GM21717 (cell line): ENCODE data around the gene PTPRN2.

ENCODE experiments used
- ATAC-seq: cut with Tn5 transposase; IDR thresholded peaks from one replicate; pipeline ENCODE4 v1.9.1; 2021; ENCODE audit warnings: mild to moderate bottlenecking, moderate library complexity; ENCODE audit not compliant: unreplicated experiment

The PTPRN2 gene

GRCh38 chr7:158494643-158495042 is 93.0 kb downstream of the PTPRN2 start:
- no peak for ATAC-seq

GRCh38 chr7:158494162-158494586 is 93.4 kb downstream of the PTPRN2 start:
- ATAC-seq = no peak

GRCh38 chr7:158492367-158492764 is 95.3 kb downstream of the PTPRN2 start:
- ATAC-seq = no peak

- ATAC-seq = no peak
Measured at GRCh38 chr7:158491094-158491493, 96.5 kb downstream of the PTPRN2 start.

GRCh38 chr7:158490171-158490782 is 97.3 kb downstream of the PTPRN2 start:
- ATAC-seq = no peak

- ATAC-seq = no peak
Measured at GRCh38 chr7:158489462-158490155, 98.0 kb downstream of the PTPRN2 start.

GRCh38 chr7:158488181-158488971 is 99.2 kb downstream of the PTPRN2 start:
- no peak for ATAC-seq

- ATAC-seq = no peak
Measured at GRCh38 chr7:158487631-158488151, 99.9 kb downstream of the PTPRN2 start.

GRCh38 chr7:158486919-158487318 is 100.7 kb downstream of the PTPRN2 start:
- ATAC-seq = no peak

GRCh38 chr7:158484801-158485531 is 102.7 kb downstream of the PTPRN2 start:
- no peak for ATAC-seq

- ATAC-seq = no peak
Measured at GRCh38 chr7:158482480-158482879, 105.1 kb downstream of the PTPRN2 start.

GRCh38 chr7:158479664-158480025 is 108.0 kb downstream of the PTPRN2 start:
- no peak for ATAC-seq

- no peak for ATAC-seq
Measured at GRCh38 chr7:158479021-158479663, 108.5 kb downstream of the PTPRN2 start.

GRCh38 chr7:158477866-158478265 is 109.8 kb downstream of the PTPRN2 start:
- no peak for ATAC-seq

- no peak for ATAC-seq
Measured at GRCh38 chr7:158476331-158476932, 111.2 kb downstream of the PTPRN2 start.

- ATAC-seq = no peak
Measured at GRCh38 chr7:158475679-158476052, 112.0 kb downstream of the PTPRN2 start.

- no peak for ATAC-seq
Measured at GRCh38 chr7:158475036-158475678, 112.5 kb downstream of the PTPRN2 start.

GRCh38 chr7:158474488-158474887 is 113.1 kb downstream of the PTPRN2 start:
- ATAC-seq = no peak

GRCh38 chr7:158473946-158474345 is 113.7 kb downstream of the PTPRN2 start:
- no peak for ATAC-seq

GRCh38 chr7:158473221-158473620 is 114.4 kb downstream of the PTPRN2 start:
- no peak for ATAC-seq
